ENCODE measurements around the gene TTC33. TPM values are rescaled to one million over a fixed set of nuclear protein-coding genes. Genes with fewer than 3 reads are reported as not detected.

Gene TTC33
- total and polyA plus RNA-seq, 4 donors = 5.3 to 30.5 (median 7.8) TPM

DNA sequence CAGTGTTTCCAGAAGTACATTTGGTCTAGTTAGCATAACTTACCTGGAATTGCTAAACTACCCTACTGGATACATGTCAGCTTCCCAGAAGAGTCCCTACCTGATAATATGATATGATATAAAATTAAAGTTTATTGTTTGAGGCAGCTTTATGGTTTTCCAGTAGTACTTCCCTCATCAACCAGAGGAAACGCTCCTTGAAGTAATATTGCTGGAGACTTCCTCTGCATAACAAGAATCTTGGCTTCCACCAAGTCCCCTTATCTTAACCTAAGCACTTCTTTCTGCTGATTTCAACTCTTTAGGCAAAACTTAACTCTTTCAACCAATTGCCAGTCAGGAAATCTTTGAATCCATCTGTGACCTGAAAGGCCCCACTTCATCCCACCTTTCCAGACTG lies 290.3 kb downstream of the TTC33 start:
- TF ChIP-seq, protein P1, sequence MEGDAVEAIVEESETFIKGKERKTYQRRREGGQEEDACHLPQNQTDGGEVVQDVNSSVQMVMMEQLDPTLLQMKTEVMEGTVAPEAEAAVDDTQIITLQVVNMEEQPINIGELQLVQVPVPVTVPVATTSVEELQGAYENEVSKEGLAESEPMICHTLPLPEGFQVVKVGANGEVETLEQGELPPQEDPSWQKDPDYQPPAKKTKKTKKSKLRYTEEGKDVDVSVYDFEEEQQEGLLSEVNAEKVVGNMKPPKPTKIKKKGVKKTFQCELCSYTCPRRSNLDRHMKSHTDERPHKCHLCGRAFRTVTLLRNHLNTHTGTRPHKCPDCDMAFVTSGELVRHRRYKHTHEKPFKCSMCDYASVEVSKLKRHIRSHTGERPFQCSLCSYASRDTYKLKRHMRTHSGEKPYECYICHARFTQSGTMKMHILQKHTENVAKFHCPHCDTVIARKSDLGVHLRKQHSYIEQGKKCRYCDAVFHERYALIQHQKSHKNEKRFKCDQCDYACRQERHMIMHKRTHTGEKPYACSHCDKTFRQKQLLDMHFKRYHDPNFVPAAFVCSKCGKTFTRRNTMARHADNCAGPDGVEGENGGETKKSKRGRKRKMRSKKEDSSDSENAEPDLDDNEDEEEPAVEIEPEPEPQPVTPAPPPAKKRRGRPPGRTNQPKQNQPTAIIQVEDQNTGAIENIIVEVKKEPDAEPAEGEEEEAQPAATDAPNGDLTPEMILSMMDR (IDR thresholded peaks at IDR 0.05; ENCODE audit: control extremely low read depth, extremely low read depth) = no peak
- no peaks in the 10 kb centered on the region for H3K4me1 ChIP-seq (ENCODE audit: control insufficient read depth in 5 of 5, insufficient read depth in 5 of 5, low read length in 5 of 5)
- DNase-seq (no peak), ATAC-seq (ENCODE audit: insufficient read depth, low FRiP score) (no peak)
- H3K9me3 ChIP-seq (ENCODE audit: control insufficient read depth in 4 of 4, insufficient read depth in 3 of 4, low read length in 3 of 4) = no peaks in the 10 kb centered on the region
- H3K9ac ChIP-seq (ENCODE audit: insufficient read depth in 1 of 2, low read length in 2 of 2) = no peak overlapping the region
- no peak overlapping the region for H3K4me3 ChIP-seq
- H3K36me3 ChIP-seq (ENCODE audit: control insufficient read depth in 4 of 4, insufficient read depth in 4 of 4, low read length in 4 of 4) = no peaks in the 10 kb centered on the region
- H3K27ac ChIP-seq (ENCODE audit: low read depth in 1 of 2, low read length in 1 of 2) = no peak overlapping the region
- WGBS, 2 donors = 30 to 32% methylated on average over 1 of the region's 1 CpG
- no peaks in the 10 kb centered on the region for H3K27me3 ChIP-seq (ENCODE audit: control insufficient read depth in 3 of 3, insufficient read depth in 3 of 3, low read length in 2 of 3)

DNA sequence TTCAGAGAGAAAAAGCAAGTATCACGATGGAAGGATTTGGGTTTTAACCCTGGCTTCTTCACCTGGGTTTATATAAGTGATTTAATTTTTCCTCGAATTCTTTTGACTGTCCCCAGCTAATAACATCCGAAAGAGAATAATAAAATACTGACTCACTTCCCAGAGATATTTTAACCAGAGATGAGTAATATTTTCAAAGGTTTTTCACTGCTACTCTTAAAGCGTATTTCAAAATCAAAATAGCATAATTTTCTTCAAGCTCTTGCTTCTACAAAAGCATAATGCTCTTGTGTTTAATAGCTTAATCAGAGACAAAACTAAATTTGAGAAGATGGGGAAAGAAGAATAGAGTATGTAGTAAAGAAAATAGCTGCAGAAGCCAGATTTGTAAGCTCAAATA lies 291.2 kb downstream of the TTC33 start:
- Histone ChIP-seq H3K9ac (ENCODE audit: insufficient read depth in 1 of 2, low read length in 2 of 2) (no peak overlapping the region), H3K4me3 (no peak overlapping the region), H3K4me1 (ENCODE audit: control insufficient read depth in 5 of 5, insufficient read depth in 5 of 5, low read length in 5 of 5) (no peaks in the 10 kb centered on the region), H3K27me3 (ENCODE audit: control insufficient read depth in 3 of 3, insufficient read depth in 3 of 3, low read length in 2 of 3) (no peaks in the 10 kb centered on the region), H3K9me3 (ENCODE audit: control insufficient read depth in 4 of 4, insufficient read depth in 3 of 4, low read length in 3 of 4) (peaks cover 0 to 2% (median 0%) of the 10 kb centered on the region in 4 donors), H3K27ac (ENCODE audit: low read depth in 1 of 2, low read length in 1 of 2) (no peak overlapping the region), H3K36me3 (ENCODE audit: control insufficient read depth in 4 of 4, insufficient read depth in 4 of 4, low read length in 4 of 4) (no peaks in the 10 kb centered on the region)
- 89 to 96% methylated on average over 4 of the region's 4 CpGs for WGBS, 2 donors
- DNase-seq (no peak), ATAC-seq (ENCODE audit: insufficient read depth, low FRiP score) (no peak)
- TF ChIP-seq, protein P1 (IDR thresholded peaks at IDR 0.05; ENCODE audit: control extremely low read depth, extremely low read depth) = no peak

Small RNA genes lying within 50 kb of the gene (small RNA-seq; reads per million reads assigned to genes)
- gene RF00092 (ENCODE audit: low replicate concordance) = not detected
- not detected for gene RF00191 (ENCODE audit: low replicate concordance)

Other genes starting within 250 kb of the TTC33 start
- 10 to 100 TPM; 25.5 to 33.6 TPM for gene PTGER4, start 76.0 kb downstream of the TTC33 start, total RNA-seq
- gene PTGER4, start 76.0 kb downstream of the TTC33 start, polyA plus RNA-seq = 10 to 100 TPM in 1 of 2 donors, 1 to 10 TPM in 1; 3.9 to 32.7 TPM
- 100 to 1,000 TPM in 1 of 2 donors, 10 to 100 TPM in 1; 78.5 to 113 TPM for gene PRKAA1, start 42.4 kb upstream of the TTC33 start, total RNA-seq
- 10 to 100 TPM; 24.5 to 34.7 TPM for gene PRKAA1, start 42.4 kb upstream of the TTC33 start, polyA plus RNA-seq
- 1,000 to 10,000 TPM in 1 of 2 donors, 100 to 1,000 TPM in 1; 881 to 1,654 TPM for gene RPL37, start 79.3 kb upstream of the TTC33 start, total RNA-seq
- gene RPL37, start 79.3 kb upstream of the TTC33 start, polyA plus RNA-seq = 1,000 to 10,000 TPM in 1 of 2 donors, 100 to 1,000 TPM in 1; 886 to 2,683 TPM
- 10 to 100 TPM; 13.5 to 15.9 TPM for gene CARD6, start 85.4 kb upstream of the TTC33 start, total RNA-seq
- 10 to 100 TPM in 1 of 2 donors, 1 to 10 TPM in 1; 6.2 to 11.9 TPM for gene CARD6, start 85.4 kb upstream of the TTC33 start, polyA plus RNA-seq
- gene C7, start 153.5 kb upstream of the TTC33 start, total RNA-seq = 100 to 1,000 TPM; 165 to 763 TPM
- 10 to 100 TPM; 46.2 to 75.8 TPM for gene C7, start 153.5 kb upstream of the TTC33 start, polyA plus RNA-seq